SK-N-SH treated with all-trans-retinoic acid at 6 μM for 48 hours (cell line): Measurements from ENCODE around the gene PAEP.

ENCODE experiments used
- ATAC-seq: fragments of 200-7000 bp; cut with Tn5 transposase; 3 replicates; pipeline ENCODE4 v1.9.1; 2020; ENCODE audit warnings: mild to moderate bottlenecking, moderate library complexity
- ARNTL ChIP-seq: fragments of 450-650 bp; formaldehyde crosslinking; IDR thresholded peaks from 2 replicates; pipeline ENCODE4 v1.5.0; 2020; ENCODE audit warnings: low read depth, mild to moderate bottlenecking, moderate library complexity, borderline replicate concordance
- BACH2 ChIP-seq: fragments of 250-450 bp; sonication (Bioruptor Pico); IDR thresholded peaks from 2 replicates; pipeline ENCODE4 v1.9.0; 2021; ENCODE audit warnings: mild to moderate bottlenecking, borderline replicate concordance
- CSDC2 ChIP-seq: fragments of 250-450 bp; sonication (Bioruptor Pico); IDR thresholded peaks from 2 replicates; pipeline ENCODE4 v1.5.0; 2020; ENCODE audit warnings: mild to moderate bottlenecking, moderate library complexity
- CSRNP3 ChIP-seq: fragments of 250-450 bp; sonication (Bioruptor Pico); IDR thresholded peaks from 2 replicates; pipeline ENCODE4 v1.5.1; 2021; ENCODE audit warnings: mild to moderate bottlenecking, moderate library complexity
- ESRRG ChIP-seq: fragments of 250-450 bp; sonication (Bioruptor Pico); IDR thresholded peaks from 2 replicates; pipeline ENCODE4 v1.6.1; 2021; ENCODE audit warnings: mild to moderate bottlenecking
- ISL1 ChIP-seq: fragments of 250-450 bp; sonication (Bioruptor Pico); IDR thresholded peaks from 2 replicates; pipeline ENCODE4 v2.1.2; 2022; ENCODE audit warnings: mild to moderate bottlenecking, moderate library complexity
- OSR1 ChIP-seq: fragments of 250-450 bp; sonication (Bioruptor Pico); IDR thresholded peaks from 2 replicates; pipeline ENCODE4 v1.8.0; 2022; ENCODE audit warnings: moderate library complexity, mild to moderate bottlenecking, inconsistent platforms
- PATZ1 ChIP-seq: fragments of 250-450 bp; sonication (Bioruptor Pico); IDR thresholded peaks from 2 replicates; pipeline ENCODE4 v1.8.0; 2020; ENCODE audit warnings: mild to moderate bottlenecking, moderate library complexity, borderline replicate concordance
- POU6F1 ChIP-seq: fragments of 250-450 bp; sonication (Bioruptor Pico); IDR thresholded peaks from 2 replicates; pipeline ENCODE4 v1.8.0; 2021; ENCODE audit warnings: low read depth, mild to moderate bottlenecking, moderate library complexity, borderline replicate concordance
- PPARA ChIP-seq: fragments of 250-450 bp; sonication (Bioruptor Pico); IDR thresholded peaks from 2 replicates; pipeline ENCODE4 v1.5.0; 2020; ENCODE audit warnings: mild to moderate bottlenecking, borderline replicate concordance
- RARB ChIP-seq: fragments of 250-450 bp; sonication (Bioruptor Pico); IDR thresholded peaks from 2 replicates; pipeline ENCODE4 v1.8.0; 2021; ENCODE audit warnings: mild to moderate bottlenecking, moderate library complexity
- SNAI2 ChIP-seq: fragments of 250-450 bp; sonication (Bioruptor Pico); IDR thresholded peaks from 2 replicates; pipeline ENCODE4 v1.5.0; 2020; ENCODE audit warnings: mild to moderate bottlenecking, moderate library complexity
- TCF4 ChIP-seq: fragments of 250-450 bp; sonication (Bioruptor Pico); IDR thresholded peaks from 2 replicates; pipeline ENCODE4 v1.8.0; 2021; ENCODE audit warnings: mild to moderate bottlenecking, moderate library complexity, borderline replicate concordance
- TOX ChIP-seq: fragments of 250-450 bp; sonication (Bioruptor Pico); IDR thresholded peaks from 2 replicates; pipeline ENCODE4 v1.8.0; 2021; ENCODE audit warnings: mild to moderate bottlenecking, moderate library complexity, borderline replicate concordance
- TSHZ2 ChIP-seq: fragments of 250-450 bp; sonication (Bioruptor Pico); IDR thresholded peaks from 2 replicates; pipeline ENCODE4 v1.5.0; 2020; ENCODE audit warnings: mild to moderate bottlenecking, moderate library complexity
- ZFP3 ChIP-seq: fragments of 250-450 bp; sonication (Bioruptor Pico); IDR thresholded peaks from 2 replicates; pipeline ENCODE4 v1.5.0; 2020; ENCODE audit warnings: mild to moderate bottlenecking, moderate library complexity
- ZFP30 ChIP-seq: fragments of 450-650 bp; formaldehyde crosslinking; IDR thresholded peaks from 2 replicates; pipeline ENCODE4 v1.5.0; 2022; ENCODE audit warnings: mild to moderate bottlenecking, moderate library complexity
- ZNF565 ChIP-seq: fragments of 450-650 bp; formaldehyde crosslinking; conservative IDR thresholded peaks from 2 replicates; pipeline ENCODE4 v1.5.0; 2020; ENCODE audit warnings: low read depth, mild to moderate bottlenecking, moderate library complexity

Gene PAEP

DNA sequence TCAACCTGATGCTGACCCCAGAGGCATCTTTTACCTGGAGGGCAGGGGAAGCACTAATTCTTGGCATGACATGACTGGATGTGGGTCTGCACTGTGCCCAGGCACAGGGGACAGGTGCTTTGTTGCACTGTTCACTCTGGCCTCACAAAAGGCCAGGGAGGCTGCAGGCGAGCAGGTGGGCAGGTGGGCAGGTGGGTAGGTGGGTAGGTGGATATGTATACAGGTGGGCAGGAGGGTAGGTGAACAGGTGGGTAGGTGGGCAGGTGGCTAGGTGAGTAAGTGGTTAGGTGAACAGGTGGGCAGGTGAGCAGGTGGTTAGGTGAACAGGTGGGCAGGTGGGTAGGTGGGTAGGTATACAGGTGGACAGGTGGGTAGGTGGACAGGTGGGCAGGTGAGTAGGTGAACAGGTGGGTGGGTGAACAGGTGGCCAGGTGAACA is 1.5 kb downstream of the PAEP start:
- no peak for TF ChIP-seq PATZ1 (CRISPR knock-in tag)
- no peak for TF ChIP-seq OSR1 (CRISPR knock-in tag)
- no peak for TF ChIP-seq ISL1 (CRISPR knock-in tag)
- TF ChIP-seq ZFP3 (CRISPR knock-in tag), result no peak
- no peak for TF ChIP-seq ZFP30 (CRISPR knock-in tag)
- TF ChIP-seq ZNF565 (CRISPR knock-in tag), result no peak
- TF ChIP-seq ARNTL (CRISPR knock-in tag), result no peak
- no peak for TF ChIP-seq POU6F1 (CRISPR knock-in tag)
- no peak for TF ChIP-seq CSRNP3 (CRISPR knock-in tag)
- no peak for TF ChIP-seq TCF4
- TF ChIP-seq BACH2 (CRISPR knock-in tag), result no peak
- no peak for TF ChIP-seq TSHZ2 (CRISPR knock-in tag)
- no peak for TF ChIP-seq SNAI2 (CRISPR knock-in tag)
- TF ChIP-seq TOX (CRISPR knock-in tag), result no peak
- TF ChIP-seq RARB (CRISPR knock-in tag), result no peak
- no peak for TF ChIP-seq PPARA (CRISPR knock-in tag)
- TF ChIP-seq ESRRG (CRISPR knock-in tag), result no peak
- ATAC-seq, result no peak

GRCh38 chr9:135563858-135564257 is 2.3 kb downstream of the PAEP start:
- no peak for TF ChIP-seq TSHZ2 (CRISPR knock-in tag)
- TF ChIP-seq PATZ1 (CRISPR knock-in tag), result no peak
- no peak for TF ChIP-seq CSDC2 (CRISPR knock-in tag)
- no peak for TF ChIP-seq ZFP30 (CRISPR knock-in tag)
- TF ChIP-seq BACH2 (CRISPR knock-in tag), result no peak
- TF ChIP-seq ARNTL (CRISPR knock-in tag), result no peak
- TF ChIP-seq SNAI2 (CRISPR knock-in tag), result no peak
- TF ChIP-seq ZFP3 (CRISPR knock-in tag), result no peak
- no peak for ATAC-seq
